K562 (cell line): ENCODE measurements around the gene WNK2. TPM values are rescaled to one million over a fixed set of nuclear protein-coding genes. Genes with fewer than 3 reads are reported as not detected.

Source experiments
- ATAC-seq: fragments of 200-7000 bp; cut with Tn5 transposase; 3 replicates; pipeline ENCODE4 v1.9.1; 2020; ENCODE audit warnings: moderate library complexity
- BruUV-seq: library from RNA; stranded (reverse); fragments of 400-500 nt; replicated peaks from 2 replicates; lab custom pipeline; 2021; lab: Mats Ljungman, UMichigan
- CTCF ChIA-PET: fragments of 300-600 bp; formaldehyde crosslinking; extraction: SDS; loops from one replicate; lab custom pipeline; 2021; ENCODE audit warnings: low intra/inter-chr PET ratio; lab: Yijun Ruan, JAX
- POLR2A ChIA-PET: fragments of 300-600, 350-650 bp; sonication (Branson Sonifier 250); formaldehyde crosslinking; extraction: SDS; loops from one replicate; lab custom pipeline; 2021; ENCODE audit warnings: antibody characterized with exemption, inconsistent platforms; lab: Yijun Ruan, JAX
- DNase-seq, 4 experiments: peaks; one replicate each; pipeline versions ENCODE4 v3.0.0 to v3.0.0-alpha.2; 2011 to 2018; ENCODE audit warnings: low spot score in 3 of 4, mixed read lengths in 3 of 4; ENCODE audit errors: extremely low read depth in 1 of 4
- FAIRE-seq: peaks from 2 replicates; lab custom pipeline; 2011; peaks lifted over from hg19 to GRCh38; lab: Jason Lieb, UNC
- H2AFZ ChIP-seq: 2 replicates; pipeline ENCODE4 v1.6.0; 2011; ENCODE audit warnings: low read depth, low read length, control low read depth, inconsistent platforms
- H3K27ac ChIP-seq: fragments of 200-600 bp; 3 replicates; pipeline ENCODE4 v1.8.0; 2011; ENCODE audit warnings: low read depth, mild to moderate bottlenecking, control low read depth, inconsistent platforms, low read length, moderate library complexity, mixed read lengths; ENCODE audit errors: extremely low read depth
- H3K27me3 ChIP-seq, 2 experiments: fragments of 300-600 bp in 1 of 2; 2 replicates in 1 of 2; 3 replicates in 1 of 2; pipeline versions ENCODE4 v1.6.0 to v1.8.0; 2011; ENCODE audit warnings: inconsistent platforms in 2 of 2, low read length in 2 of 2, mild to moderate bottlenecking in 1 of 2, mixed read lengths in 1 of 2, moderate library complexity in 1 of 2; ENCODE audit not compliant: control insufficient read depth in 2 of 2, insufficient read depth in 2 of 2
- H3K36me3 ChIP-seq: fragments of 300-600 bp; 3 replicates; pipeline ENCODE4 v1.8.0; 2011; ENCODE audit warnings: mild to moderate bottlenecking, low read length, inconsistent platforms; ENCODE audit not compliant: control insufficient read depth, insufficient read depth
- H3K4me1 ChIP-seq, 2 experiments: fragments of 200-600 bp in 1 of 2; replicated peaks in 1 of 2; 2 replicates in 1 of 2; 3 replicates in 1 of 2; pipeline versions ENCODE4 v1.5.1 to v1.8.0; 2011; ENCODE audit warnings: inconsistent platforms in 2 of 2, low read length in 2 of 2, mild to moderate bottlenecking in 1 of 2, mixed read lengths in 1 of 2, moderate library complexity in 1 of 2; ENCODE audit not compliant: control insufficient read depth in 2 of 2, insufficient read depth in 2 of 2
- H3K4me2 ChIP-seq: 2 replicates; pipeline ENCODE4 v1.6.1; 2011; ENCODE audit warnings: low read length, control low read depth, inconsistent platforms, mixed read lengths; ENCODE audit not compliant: insufficient read depth
- H3K4me3 ChIP-seq: fragments of 200-600 bp; sonication (generic), shearing (Covaris generic); 2 replicates; pipeline ENCODE4 v1.5.1; 2016; ENCODE audit warnings: control low read depth, inconsistent platforms
- H3K79me2 ChIP-seq: fragments of 200-600 bp; 3 replicates; pipeline ENCODE4 v1.8.0; 2011; ENCODE audit warnings: low read length, inconsistent platforms; ENCODE audit not compliant: control insufficient read depth, insufficient read depth
- H3K9ac ChIP-seq, 2 experiments: 2 replicates each; pipeline versions ENCODE4 v1.6.0 to v1.6.1; 2011; ENCODE audit warnings: low read depth in 2 of 2, low read length in 2 of 2, control low read depth in 1 of 2, inconsistent platforms in 1 of 2, mild to moderate bottlenecking in 1 of 2, mixed read lengths in 1 of 2; ENCODE audit not compliant: insufficient read depth in 1 of 2
- H3K9me1 ChIP-seq: one replicate; pipeline ENCODE4 v1.6.0; 2011; ENCODE audit warnings: inconsistent platforms, mild to moderate bottlenecking, low read length, moderate library complexity; ENCODE audit not compliant: control insufficient read depth, insufficient read depth
- H3K9me3 ChIP-seq: replicated peaks from 2 replicates; pipeline ENCODE4 v1.5.1; 2011; ENCODE audit warnings: low read depth, low read length, inconsistent platforms; ENCODE audit not compliant: control insufficient read depth, insufficient read depth
- H4K20me1 ChIP-seq: replicated peaks from 2 replicates; pipeline ENCODE4 v1.6.1; 2011; ENCODE audit warnings: low read length, inconsistent platforms, mixed read lengths; ENCODE audit not compliant: control insufficient read depth, insufficient read depth
- CHD1 ChIP-seq: fragments of 200-600 bp; sonication (generic); IDR thresholded peaks from one replicate; pipeline ENCODE4 v1.6.1; 2012; ENCODE audit warnings: mild to moderate bottlenecking, moderate library complexity, low read length, inconsistent platforms
- GABPB2 ChIP-seq: fragments of 250-450 bp; sonication (Bioruptor Pico); conservative IDR thresholded peaks from 2 replicates; pipeline ENCODE4 v1.5.1; 2021; ENCODE audit warnings: mild to moderate bottlenecking
- KLF16 ChIP-seq: IDR thresholded peaks from 2 replicates; pipeline ENCODE4 v1.6.1; 2016; ENCODE audit warnings: antibody characterized with exemption
- MTA1 ChIP-seq: fragments of 450-650 bp; IDR thresholded peaks from 2 replicates; pipeline ENCODE4 v1.6.1; 2017; ENCODE audit warnings: borderline replicate concordance
- SMAD4 ChIP-seq: fragments of 250-450 bp; sonication (Bioruptor Pico); conservative IDR thresholded peaks from 2 replicates; pipeline ENCODE4 v1.8.0; 2021; ENCODE audit warnings: inconsistent platforms, mild to moderate bottlenecking, moderate library complexity
- SMARCA4 ChIP-seq: fragments of 450-650 bp; IDR thresholded peaks from 2 replicates; pipeline ENCODE4 v1.6.1; 2016
- ZNF282 ChIP-seq: sonication (generic); formaldehyde crosslinking; IDR thresholded peaks from 2 replicates; pipeline ENCODE4 v1.8.1; 2023; ENCODE audit warnings: missing genetic modification reagents
- ZNF696 ChIP-seq: fragments of 250-450 bp; sonication (Bioruptor Pico); conservative IDR thresholded peaks from 2 replicates; pipeline ENCODE4 v1.4.0; 2020; ENCODE audit warnings: mild to moderate bottlenecking, moderate library complexity
- WGBS: fragments of 100-300 bp; shearing (Covaris generic); methylation state at CpG from one replicate; pipeline ENCODE4 v1.1.6; 2016; ENCODE audit warnings: low coverage, mixed read lengths; ENCODE audit not compliant: insufficient coverage; ENCODE audit errors: missing lambda C conversion rate; 5-methylcytosine and 5-hydroxymethylcytosine counted together
- in situ Hi-C: fragments of 300-500 bp; cut with MboI; formaldehyde crosslinking; loops from 4 replicates; pipeline ENCODE4 v1.15.0; 2018; ENCODE audit warnings: inconsistent platforms, mixed read lengths
- intact Hi-C: fragments of 100-400 bp; cut with micrococcal nuclease; formaldehyde crosslinking; loops from 2 replicates; pipeline ENCODE4 v1.14.2; 2022
- polyA plus RNA-seq, 8 experiments: library from polyadenylated mRNA; depleted of rRNA in 4 of 8; stranded (reverse) in 5 of 8; unstranded in 3 of 8; fragments of >200 nt; fragmentation: Nextera tagmentation in 2 of 8; fragmentation: Illumina TruSeq in 1 of 8; extraction: Ambion mirVana in 2 of 8; extraction: Trizol in 1 of 8; gene quantifications; 2 replicates each; pipeline versions ENCODE4 v1.2.1 to v1.2.3, GENCODE V29; 2011 to 2014; ENCODE audit warnings: inconsistent platforms in 1 of 8, missing spikeins in 1 of 8
- total RNA-seq, 7 experiments: library from RNA; depleted of rRNA in 6 of 7; stranded (reverse); fragments of >200 nt in 6 of 7; fragmentation: Illumina TruSeq in 2 of 7; extraction: Trizol in 2 of 7; gene quantifications; 2 replicates each; pipeline versions ENCODE4 v1.2.1 to v1.2.3, GENCODE V29; 2011 to 2021; ENCODE audit warnings: low replicate concordance in 1 of 7
- TF ChIP-seq, protein P1 (sequence below): fragments of 450-650 bp; conservative IDR thresholded peaks from 2 replicates; pipeline ENCODE4 v1.6.1; 2016; ENCODE audit warnings: missing genetic modification characterization, low read depth, mild to moderate bottlenecking, control low read depth, missing compliant biosample characterization
- TF ChIP-seq, protein P2 (sequence below), 2 experiments: fragments of 450-650 bp; IDR thresholded peaks; 2 replicates each; pipeline ENCODE4 v1.6.1; 2018; ENCODE audit warnings: mild to moderate bottlenecking in 2 of 2, low read depth in 1 of 2; ENCODE audit not compliant: partially characterized antibody in 2 of 2

The WNK2 gene
- total and polyA plus RNA-seq, 9 of the 15 experiments (the other 6 are each of a cell fraction or from before 2014, with no cell fraction given): 0.36 to 3.3 (median 0.64) TPM; not detected in 2

DNA sequence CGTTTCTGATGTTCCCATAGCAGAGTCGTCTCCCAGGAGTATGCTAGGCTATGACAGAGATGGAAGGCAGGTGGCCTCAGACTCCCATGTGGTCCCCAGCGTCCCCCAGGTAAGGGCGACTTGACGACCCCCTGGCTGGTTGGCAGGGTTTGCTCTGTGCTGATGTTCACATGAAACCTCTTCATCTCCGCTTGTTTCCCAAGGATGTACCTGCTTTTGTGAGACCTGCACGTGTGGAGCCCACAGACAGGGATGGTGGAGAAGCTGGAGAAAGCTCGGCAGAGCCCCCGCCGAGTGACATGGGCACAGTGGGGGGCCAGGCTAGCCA is 108.3 kb downstream of the WNK2 start (continued):
- TF ChIP-seq ZNF696 (CRISPR knock-in tag) (no peak), CHD1 (no peak), ZNF282 (CRISPR knock-in tag) (no peak), MTA1 (no peak)

DNA sequence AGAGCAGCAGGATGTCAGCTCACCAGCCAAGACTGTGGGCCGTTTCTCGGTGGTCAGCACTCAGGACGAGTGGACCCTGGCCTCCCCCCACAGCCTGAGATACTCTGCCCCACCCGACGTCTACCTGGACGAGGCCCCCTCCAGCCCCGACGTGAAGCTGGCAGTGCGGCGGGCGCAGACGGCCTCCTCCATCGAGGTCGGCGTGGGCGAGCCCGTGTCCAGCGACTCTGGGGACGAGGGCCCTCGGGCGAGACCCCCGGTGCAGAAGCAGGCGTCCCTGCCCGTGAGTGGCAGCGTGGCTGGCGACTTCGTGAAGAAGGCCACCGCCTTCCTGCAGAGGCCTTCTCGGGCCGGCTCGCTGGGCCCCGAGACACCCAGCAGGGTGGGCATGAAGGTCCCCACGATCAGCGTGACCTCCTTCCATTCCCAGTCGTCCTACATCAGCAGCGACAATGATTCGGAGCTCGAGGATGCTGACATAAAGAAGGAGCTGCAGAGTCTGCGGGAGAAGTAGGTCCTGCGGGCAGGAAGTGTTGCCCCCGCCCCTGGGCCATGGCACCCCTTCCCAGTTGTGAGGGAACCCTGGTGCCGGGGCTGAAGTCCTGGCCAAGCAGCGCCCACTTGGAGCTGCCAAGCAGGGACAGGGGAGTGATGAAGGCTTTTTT is 108.9 kb downstream of the WNK2 start:
- no peak overlapping the region for H3K4me2 ChIP-seq
- BruUV-seq: no TSS peak
- POLR2A ChIA-PET: no interaction called here
- H3K4me3 ChIP-seq: no peak overlapping the region
- no peaks in the 10 kb centered on the region for H3K79me2 ChIP-seq
- no peaks in the 10 kb centered on the region for H3K9me3 ChIP-seq
- no peak for TF ChIP-seq GABPB2 (CRISPR knock-in tag)
- no peak for TF ChIP-seq SMAD4 (CRISPR knock-in tag)
- no peak for TF ChIP-seq KLF16
- TF ChIP-seq, protein P1, sequence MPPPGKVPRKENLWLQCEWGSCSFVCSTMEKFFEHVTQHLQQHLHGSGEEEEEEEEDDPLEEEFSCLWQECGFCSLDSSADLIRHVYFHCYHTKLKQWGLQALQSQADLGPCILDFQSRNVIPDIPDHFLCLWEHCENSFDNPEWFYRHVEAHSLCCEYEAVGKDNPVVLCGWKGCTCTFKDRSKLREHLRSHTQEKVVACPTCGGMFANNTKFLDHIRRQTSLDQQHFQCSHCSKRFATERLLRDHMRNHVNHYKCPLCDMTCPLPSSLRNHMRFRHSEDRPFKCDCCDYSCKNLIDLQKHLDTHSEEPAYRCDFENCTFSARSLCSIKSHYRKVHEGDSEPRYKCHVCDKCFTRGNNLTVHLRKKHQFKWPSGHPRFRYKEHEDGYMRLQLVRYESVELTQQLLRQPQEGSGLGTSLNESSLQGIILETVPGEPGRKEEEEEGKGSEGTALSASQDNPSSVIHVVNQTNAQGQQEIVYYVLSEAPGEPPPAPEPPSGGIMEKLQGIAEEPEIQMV (tag): no peak
- no peak for TF ChIP-seq SMARCA4
- TF ChIP-seq, protein P2, sequence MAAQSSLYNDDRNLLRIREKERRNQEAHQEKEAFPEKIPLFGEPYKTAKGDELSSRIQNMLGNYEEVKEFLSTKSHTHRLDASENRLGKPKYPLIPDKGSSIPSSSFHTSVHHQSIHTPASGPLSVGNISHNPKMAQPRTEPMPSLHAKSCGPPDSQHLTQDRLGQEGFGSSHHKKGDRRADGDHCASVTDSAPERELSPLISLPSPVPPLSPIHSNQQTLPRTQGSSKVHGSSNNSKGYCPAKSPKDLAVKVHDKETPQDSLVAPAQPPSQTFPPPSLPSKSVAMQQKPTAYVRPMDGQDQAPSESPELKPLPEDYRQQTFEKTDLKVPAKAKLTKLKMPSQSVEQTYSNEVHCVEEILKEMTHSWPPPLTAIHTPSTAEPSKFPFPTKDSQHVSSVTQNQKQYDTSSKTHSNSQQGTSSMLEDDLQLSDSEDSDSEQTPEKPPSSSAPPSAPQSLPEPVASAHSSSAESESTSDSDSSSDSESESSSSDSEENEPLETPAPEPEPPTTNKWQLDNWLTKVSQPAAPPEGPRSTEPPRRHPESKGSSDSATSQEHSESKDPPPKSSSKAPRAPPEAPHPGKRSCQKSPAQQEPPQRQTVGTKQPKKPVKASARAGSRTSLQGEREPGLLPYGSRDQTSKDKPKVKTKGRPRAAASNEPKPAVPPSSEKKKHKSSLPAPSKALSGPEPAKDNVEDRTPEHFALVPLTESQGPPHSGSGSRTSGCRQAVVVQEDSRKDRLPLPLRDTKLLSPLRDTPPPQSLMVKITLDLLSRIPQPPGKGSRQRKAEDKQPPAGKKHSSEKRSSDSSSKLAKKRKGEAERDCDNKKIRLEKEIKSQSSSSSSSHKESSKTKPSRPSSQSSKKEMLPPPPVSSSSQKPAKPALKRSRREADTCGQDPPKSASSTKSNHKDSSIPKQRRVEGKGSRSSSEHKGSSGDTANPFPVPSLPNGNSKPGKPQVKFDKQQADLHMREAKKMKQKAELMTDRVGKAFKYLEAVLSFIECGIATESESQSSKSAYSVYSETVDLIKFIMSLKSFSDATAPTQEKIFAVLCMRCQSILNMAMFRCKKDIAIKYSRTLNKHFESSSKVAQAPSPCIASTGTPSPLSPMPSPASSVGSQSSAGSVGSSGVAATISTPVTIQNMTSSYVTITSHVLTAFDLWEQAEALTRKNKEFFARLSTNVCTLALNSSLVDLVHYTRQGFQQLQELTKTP (IDR thresholded peaks at IDR 0.05; ENCODE audit: low read depth in 1 of 2, partially characterized antibody in 2 of 2): no peak
- H3K27ac ChIP-seq: no peak overlapping the region
- no peak for ATAC-seq
- intact Hi-C loops (no loop called here), in situ Hi-C loops (no loop called here)
- no peak overlapping the region for H2AFZ ChIP-seq
- no peak for FAIRE-seq
- under 1% methylated on average over 41 of the region's 43 CpGs for WGBS
- peaks cover 4% of the 10 kb centered on the region; the same call in 1 of the 2 replicates for H4K20me1 ChIP-seq
- DNase-seq: no peak
- H3K9me1 ChIP-seq: no peaks in the 10 kb centered on the region
- CTCF ChIA-PET: no interaction called here
- H3K27me3 ChIP-seq: peaks cover 11 to 67% of the 10 kb centered on the region in 2 experiments; a peak in 3 of 5 replicates
- no peak overlapping the region for H3K9ac ChIP-seq
- H3K4me1 ChIP-seq: peaks cover 0 to 10% of the 10 kb centered on the region in 2 experiments; a peak in 3 of 5 replicates
- no peaks in the 10 kb centered on the region for H3K36me3 ChIP-seq
